OCI-LY3 (cell line): ENCODE data around the gene BLID.

Source experiments
- EZH2phosphoT487 ChIP-seq: fragments of 200-600 bp; shearing (Covaris generic); IDR thresholded peaks from 2 replicates; pipeline ENCODE4 v1.6.1; 2018; ENCODE audit warnings: antibody characterized with exemption, mixed run types, low read depth
- TF ChIP-seq, protein P1 (sequence below): fragments of 200-600, 300-600 bp; sonication (generic); IDR thresholded peaks from 2 replicates; pipeline ENCODE4 v1.5.1; 2014; ENCODE audit warnings: antibody characterized with exemption, low read length, low read depth

DNA sequence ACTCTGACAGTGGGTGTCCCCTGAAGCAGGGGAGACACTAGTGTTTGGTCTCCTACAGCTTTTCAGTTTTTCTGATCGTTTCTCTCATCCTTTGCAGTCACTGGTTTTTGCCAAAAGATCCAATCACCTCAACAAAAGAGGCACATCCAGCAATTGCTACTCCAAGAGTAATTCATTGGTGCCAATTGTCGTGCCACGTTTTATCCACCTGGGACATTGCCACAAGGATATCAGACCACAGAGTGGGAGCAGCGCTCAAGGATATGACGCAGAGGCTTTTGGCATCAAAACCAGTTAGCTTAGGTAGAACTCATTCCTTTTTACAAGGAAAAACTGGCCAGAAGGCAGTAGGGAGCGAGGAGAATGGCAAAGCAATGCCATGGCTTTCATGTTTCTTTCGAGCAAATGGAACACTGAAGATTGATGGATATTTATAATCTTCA, 40.9 kb upstream of the BLID start:
- no peak for TF ChIP-seq EZH2phosphoT487
- TF ChIP-seq, protein P1, sequence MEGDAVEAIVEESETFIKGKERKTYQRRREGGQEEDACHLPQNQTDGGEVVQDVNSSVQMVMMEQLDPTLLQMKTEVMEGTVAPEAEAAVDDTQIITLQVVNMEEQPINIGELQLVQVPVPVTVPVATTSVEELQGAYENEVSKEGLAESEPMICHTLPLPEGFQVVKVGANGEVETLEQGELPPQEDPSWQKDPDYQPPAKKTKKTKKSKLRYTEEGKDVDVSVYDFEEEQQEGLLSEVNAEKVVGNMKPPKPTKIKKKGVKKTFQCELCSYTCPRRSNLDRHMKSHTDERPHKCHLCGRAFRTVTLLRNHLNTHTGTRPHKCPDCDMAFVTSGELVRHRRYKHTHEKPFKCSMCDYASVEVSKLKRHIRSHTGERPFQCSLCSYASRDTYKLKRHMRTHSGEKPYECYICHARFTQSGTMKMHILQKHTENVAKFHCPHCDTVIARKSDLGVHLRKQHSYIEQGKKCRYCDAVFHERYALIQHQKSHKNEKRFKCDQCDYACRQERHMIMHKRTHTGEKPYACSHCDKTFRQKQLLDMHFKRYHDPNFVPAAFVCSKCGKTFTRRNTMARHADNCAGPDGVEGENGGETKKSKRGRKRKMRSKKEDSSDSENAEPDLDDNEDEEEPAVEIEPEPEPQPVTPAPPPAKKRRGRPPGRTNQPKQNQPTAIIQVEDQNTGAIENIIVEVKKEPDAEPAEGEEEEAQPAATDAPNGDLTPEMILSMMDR: no peak
